Smooth muscle cell (in vitro differentiated cells): ENCODE results near the gene PCARE. TPM values are rescaled to one million over a fixed set of nuclear protein-coding genes. Genes with fewer than 3 reads are reported as not detected.

ENCODE experiments used
- DNase-seq: peaks from one replicate; lab custom pipeline; 2025; ENCODE audit not compliant: unreplicated experiment; lab: John Stamatoyannopoulos, UW
- H2AFZ ChIP-seq: fragments of 200-600 bp; sonication (generic); 2 replicates; pipeline ENCODE4 v1.6.0; 2016; ENCODE audit warnings: antibody characterized with exemption, low read depth, mild to moderate bottlenecking
- H3F3A ChIP-seq: fragments of 200-600 bp; sonication (generic); 2 replicates; pipeline ENCODE4 v1.6.0; 2017; ENCODE audit warnings: antibody characterized with exemption, low read depth
- H3K27ac ChIP-seq: fragments of 200-600 bp; sonication (generic); 2 replicates; pipeline ENCODE4 v1.5.1; 2016; ENCODE audit warnings: low read depth, mild to moderate bottlenecking
- H3K27me3 ChIP-seq: fragments of 200-600 bp; sonication (generic); 2 replicates; pipeline ENCODE4 v1.6.1; 2016; ENCODE audit warnings: low read depth, mild to moderate bottlenecking
- H3K36me3 ChIP-seq: fragments of 200-600 bp; sonication (generic); 2 replicates; pipeline ENCODE4 v1.5.1; 2016; ENCODE audit warnings: low read depth
- H3K4me1 ChIP-seq: fragments of 200-600 bp; sonication (generic); 2 replicates; pipeline ENCODE4 v1.5.1; 2016; ENCODE audit warnings: low read depth
- H3K4me2 ChIP-seq: fragments of 200-600 bp; sonication (generic); 2 replicates; pipeline ENCODE4 v1.6.0; 2016; ENCODE audit warnings: mild to moderate bottlenecking
- H3K4me3 ChIP-seq: fragments of 200-600 bp; sonication (generic); 2 replicates; pipeline ENCODE4 v1.5.1; 2016; ENCODE audit warnings: mild to moderate bottlenecking
- H3K79me2 ChIP-seq: fragments of 200-600 bp; sonication (generic); 2 replicates; pipeline ENCODE4 v1.6.0; 2016; ENCODE audit warnings: low read depth, mild to moderate bottlenecking
- H3K9ac ChIP-seq: fragments of 200-600 bp; sonication (generic); 2 replicates; pipeline ENCODE4 v1.6.0; 2016; ENCODE audit warnings: low read depth
- H3K9me3 ChIP-seq: fragments of 200-600 bp; sonication (generic); replicated peaks from 2 replicates; pipeline ENCODE4 v1.5.1; 2016; ENCODE audit warnings: low read depth
- H4K20me1 ChIP-seq: fragments of 200-600 bp; sonication (generic); 2 replicates; pipeline ENCODE4 v1.6.0; 2016; ENCODE audit warnings: low read depth
- CTCF ChIP-seq: fragments of 200-600 bp; sonication (generic); IDR thresholded peaks from 2 replicates; pipeline ENCODE4 v1.5.1; 2017; ENCODE audit warnings: borderline replicate concordance, mild to moderate bottlenecking, antibody characterized with exemption; ENCODE audit not compliant: insufficient read depth, poor library complexity, severe bottlenecking
- WGBS: methylation state at CpG from one replicate; pipeline ENCODE4 v1.1.7; 2016; ENCODE audit warnings: low lambda C conversion rate; 5-methylcytosine and 5-hydroxymethylcytosine counted together
- polyA plus RNA-seq: library from polyadenylated mRNA; unstranded; fragments of >200 nt; fragmentation: Nextera tagmentation; extraction: Ambion mirVana; gene quantifications from 2 replicates; pipeline ENCODE4 v1.2.1, GENCODE V29; 2016
- total RNA-seq: library from RNA; depleted of rRNA; stranded (reverse); fragments of >200 nt; gene quantifications from 2 replicates; pipeline ENCODE4 v1.2.3, GENCODE V29; 2014

Gene PCARE
- total and polyA plus RNA-seq, 2 experiments from 2014 or later, result not detected

- peaks cover 8% of the 10 kb centered on the region for H3F3A ChIP-seq
- H3K27me3 ChIP-seq, result no peaks in the 10 kb centered on the region
- 44% methylated on average over 6 of the region's 6 CpGs for WGBS
- H3K4me3 ChIP-seq, result no peak overlapping the region
- H3K4me2 ChIP-seq, result no peak overlapping the region
- H3K4me1 ChIP-seq, result peaks cover 21% of the 10 kb centered on the region
- no peaks in the 10 kb centered on the region for H3K9me3 ChIP-seq
- no peak for DNase-seq
- H3K79me2 ChIP-seq, result no peaks in the 10 kb centered on the region
- H3K27ac ChIP-seq, result no peak overlapping the region
- no peaks in the 10 kb centered on the region for H4K20me1 ChIP-seq
- H2AFZ ChIP-seq, result peak overlapping the region; percentile 57
- no peak overlapping the region for H3K9ac ChIP-seq
- TF ChIP-seq CTCF, result no peak
- no peaks in the 10 kb centered on the region for H3K36me3 ChIP-seq
Measured at GRCh38 chr2:29061176-29061575, 13.1 kb downstream of the PCARE start.

- WGBS, result 36% methylated on average over 9 of the region's 9 CpGs
- no peak overlapping the region for H3K4me3 ChIP-seq
- no peaks in the 10 kb centered on the region for H4K20me1 ChIP-seq
- H3K4me1 ChIP-seq, result peaks cover 24% of the 10 kb centered on the region
- H2AFZ ChIP-seq, result no peak overlapping the region
- H3F3A ChIP-seq, result peaks cover 9% of the 10 kb centered on the region
- H3K79me2 ChIP-seq, result no peaks in the 10 kb centered on the region
- DNase-seq, result no peak
- no peak overlapping the region for H3K9ac ChIP-seq
- no peaks in the 10 kb centered on the region for H3K9me3 ChIP-seq
- TF ChIP-seq CTCF, result no peak
- no peak overlapping the region for H3K27ac ChIP-seq
- H3K27me3 ChIP-seq, result no peaks in the 10 kb centered on the region
- no peak overlapping the region for H3K4me2 ChIP-seq
- no peaks in the 10 kb centered on the region for H3K36me3 ChIP-seq
Measured at GRCh38 chr2:29060441-29060840, 13.9 kb downstream of the PCARE start.

DNA sequence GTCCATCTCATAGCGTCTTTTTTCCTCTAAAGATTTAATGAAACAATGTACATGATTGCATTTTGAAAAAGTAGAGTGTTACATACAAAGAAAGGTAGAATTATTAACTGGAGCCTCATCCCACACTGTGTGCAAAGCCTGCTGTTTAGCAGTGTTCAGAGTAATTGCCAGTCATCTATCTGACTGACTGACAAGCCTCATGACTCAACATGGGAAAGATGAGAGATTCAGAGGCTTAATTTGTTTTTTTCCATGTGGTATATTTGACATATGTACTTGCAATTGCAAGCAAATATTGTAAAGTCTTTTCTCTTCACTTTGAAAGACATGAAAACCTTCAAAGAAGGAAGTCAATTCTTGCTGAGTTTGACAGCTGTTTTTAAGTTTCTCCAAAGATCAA is 14.7 kb downstream of the PCARE start:
- TF ChIP-seq CTCF, result no peak
- peaks cover 9% of the 10 kb centered on the region for H3F3A ChIP-seq
- H3K4me3 ChIP-seq, result no peak overlapping the region
- H3K4me1 ChIP-seq, result peaks cover 17% of the 10 kb centered on the region
- WGBS, result 82% methylated on average over 1 of the region's 1 CpG
- H3K9me3 ChIP-seq, result no peaks in the 10 kb centered on the region
- no peaks in the 10 kb centered on the region for H4K20me1 ChIP-seq
- H2AFZ ChIP-seq, result no peak overlapping the region
- H3K4me2 ChIP-seq, result no peak overlapping the region
- H3K79me2 ChIP-seq, result no peaks in the 10 kb centered on the region
- no peaks in the 10 kb centered on the region for H3K27me3 ChIP-seq
- H3K9ac ChIP-seq, result no peak overlapping the region
- no peak overlapping the region for H3K27ac ChIP-seq
- no peak for DNase-seq
- H3K36me3 ChIP-seq, result no peaks in the 10 kb centered on the region

GRCh38 chr2:29057006-29057405 is 17.3 kb downstream of the PCARE start:
- H3K36me3 ChIP-seq, result no peaks in the 10 kb centered on the region
- no peak overlapping the region for H3K9ac ChIP-seq
- no peak for DNase-seq
- H2AFZ ChIP-seq, result peak overlapping the region; percentile 14
- 94% methylated on average over 4 of the region's 4 CpGs for WGBS
- no peaks in the 10 kb centered on the region for H3K79me2 ChIP-seq
- H3F3A ChIP-seq, result peaks cover 16% of the 10 kb centered on the region
- H3K9me3 ChIP-seq, result no peaks in the 10 kb centered on the region
- H3K27ac ChIP-seq, result no peak overlapping the region
- no peaks in the 10 kb centered on the region for H3K27me3 ChIP-seq
- H3K4me2 ChIP-seq, result no peak overlapping the region
- no peaks in the 10 kb centered on the region for H4K20me1 ChIP-seq
- no peak for TF ChIP-seq CTCF
- no peak overlapping the region for H3K4me3 ChIP-seq
- peaks cover 12% of the 10 kb centered on the region for H3K4me1 ChIP-seq
